Measurements from ENCODE around the gene CNKSR3. TPM values are rescaled to one million over a fixed set of nuclear protein-coding genes. Genes with fewer than 3 reads are reported as not detected.

CNKSR3 gene
- total RNA-seq, 1 donor from 2014 or later: 0.20 TPM

- POLR2A ChIA-PET: no interaction called here
- ATAC-seq (ENCODE audit: low read depth) (no peak), DNase-seq (no peak)
- Mint-ChIP-seq H3K27ac (no peak overlapping the region), H3K9me3 (peaks cover 2% of the 10 kb centered on the region), H3K36me3 (ENCODE audit: low read depth) (no peaks in the 10 kb centered on the region), H3K4me1 (no peaks in the 10 kb centered on the region), H3K27me3 (peaks cover 2% of the 10 kb centered on the region), H3K4me3 (no peak overlapping the region)
- CTCF ChIA-PET: no interaction called here
- TF ChIP-seq CTCF (IDR thresholded peaks at IDR 0.05): no peak
- intact Hi-C loops (cut with micrococcal nuclease): no loop called here
Observed at GRCh38 chr6:154487367-154488247, 22.9 kb downstream of the CNKSR3 start.

GRCh38 chr6:154485815-154486214 lies 24.7 kb downstream of the CNKSR3 start:
- Mint-ChIP-seq H3K4me3 (no peak overlapping the region), H3K9me3 (no peaks in the 10 kb centered on the region), H3K27me3 (no peaks in the 10 kb centered on the region), H3K4me1 (no peaks in the 10 kb centered on the region), H3K27ac (no peak overlapping the region), H3K36me3 (ENCODE audit: low read depth) (no peaks in the 10 kb centered on the region)
- DNase-seq: no peak
- no peak for TF ChIP-seq CTCF (IDR thresholded peaks at IDR 0.05)
- no peak for ATAC-seq (ENCODE audit: low read depth)
- ChIA-PET POLR2A (no interaction called here), CTCF (no interaction called here)
- intact Hi-C loops (cut with micrococcal nuclease): no loop called here

- Mint-ChIP-seq H3K4me1 (no peaks in the 10 kb centered on the region), H3K36me3 (ENCODE audit: low read depth) (no peaks in the 10 kb centered on the region), H3K4me3 (no peak overlapping the region), H3K27me3 (no peaks in the 10 kb centered on the region), H3K27ac (no peak overlapping the region), H3K9me3 (no peaks in the 10 kb centered on the region)
- ChIA-PET POLR2A (no interaction called here), CTCF (no interaction called here)
- intact Hi-C loops (cut with micrococcal nuclease): no loop called here
- ATAC-seq (ENCODE audit: low read depth): no peak
- no peak for TF ChIP-seq CTCF (IDR thresholded peaks at IDR 0.05)
- DNase-seq: no peak
Observed at GRCh38 chr6:154484942-154485341, 25.5 kb downstream of the CNKSR3 start.

- no peaks in the 10 kb centered on the region for H3K4me1 Mint-ChIP-seq
- no peak for TF ChIP-seq CTCF (IDR thresholded peaks at IDR 0.05)
- intact Hi-C loops (cut with micrococcal nuclease): no loop called here
- no peak for DNase-seq
- H3K4me3 Mint-ChIP-seq: no peak overlapping the region
- no peaks in the 10 kb centered on the region for H3K9me3 Mint-ChIP-seq
- ATAC-seq (ENCODE audit: low read depth): no peak
- no peak overlapping the region for H3K27ac Mint-ChIP-seq
- POLR2A ChIA-PET: no interaction called here
- CTCF ChIA-PET: no interaction called here
- no peaks in the 10 kb centered on the region for H3K27me3 Mint-ChIP-seq
- no peaks in the 10 kb centered on the region for H3K36me3 Mint-ChIP-seq (ENCODE audit: low read depth)
Observed at GRCh38 chr6:154482858-154483257, 27.6 kb downstream of the CNKSR3 start.

GRCh38 chr6:154481521-154482013 lies 28.9 kb downstream of the CNKSR3 start:
- Mint-ChIP-seq H3K4me3 (no peak overlapping the region), H3K27me3 (no peaks in the 10 kb centered on the region), H3K27ac (no peak overlapping the region), H3K9me3 (no peaks in the 10 kb centered on the region), H3K4me1 (no peaks in the 10 kb centered on the region), H3K36me3 (ENCODE audit: low read depth) (no peaks in the 10 kb centered on the region)
- intact Hi-C loops (cut with micrococcal nuclease): no loop called here
- TF ChIP-seq CTCF (IDR thresholded peaks at IDR 0.05): no peak
- ChIA-PET POLR2A (no interaction called here), CTCF (no interaction called here)
- ATAC-seq (ENCODE audit: low read depth) (no peak), DNase-seq (no peak)
